NCI-H460 (cell line): ENCODE measurements around the gene OR5I1. TPM values are rescaled to one million over a fixed set of nuclear protein-coding genes. Genes with fewer than 3 reads are reported as not detected.
"Not testable (repeated sequence)": the region's sequence is repeated elsewhere in the genome, so short reads cannot be mapped to it uniquely, and the experiment has no call there.

Experiments used
- DNase-seq: peaks from one replicate; pipeline ENCODE4 v3.0.0-alpha.2; 2016; ENCODE audit warnings: low read depth; ENCODE audit errors: extremely low read depth
- polyA plus RNA-seq: library from polyadenylated mRNA; depleted of rRNA; stranded (reverse); fragments of >200 nt; gene quantifications from 2 replicates; pipeline ENCODE4 v1.2.3, GENCODE V29; 2014; cell fraction: nucleus; rRNA removed
- total RNA-seq: library from RNA; depleted of rRNA; stranded (reverse); fragments of >200 nt; shearing (Covaris generic); gene quantifications from 2 replicates; pipeline ENCODE4 v1.2.3, GENCODE V29; 2014; rRNA removed

The OR5I1 gene
- total RNA-seq: not detected in 2 replicates
- polyA plus RNA-seq: not detected in 2 replicates

DNA sequence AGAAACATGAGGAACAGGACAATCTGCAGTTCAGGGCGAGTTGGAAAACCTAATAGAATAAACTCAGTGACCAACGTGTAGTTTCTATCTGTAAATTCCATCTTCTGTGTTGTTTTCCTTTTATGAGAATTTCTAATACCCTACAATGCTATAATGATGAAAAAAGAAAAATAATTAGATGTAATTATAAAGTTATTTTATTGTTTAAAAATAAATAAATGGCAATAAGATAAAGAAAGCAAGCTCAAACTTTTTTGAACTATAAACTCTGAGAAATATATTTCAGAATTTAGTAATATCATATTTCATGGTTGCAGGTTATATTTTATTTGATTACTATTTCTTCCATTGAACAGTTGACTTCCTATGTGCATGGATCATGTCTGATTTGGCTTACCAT lies at the start of gene OR5I1:
OR5I1 (minus strand) TSS at position 101 of the 400 bp plus-strand sequence; CDS start at position 101, 0 bp downstream.
- no peak for DNase-seq

DNA sequence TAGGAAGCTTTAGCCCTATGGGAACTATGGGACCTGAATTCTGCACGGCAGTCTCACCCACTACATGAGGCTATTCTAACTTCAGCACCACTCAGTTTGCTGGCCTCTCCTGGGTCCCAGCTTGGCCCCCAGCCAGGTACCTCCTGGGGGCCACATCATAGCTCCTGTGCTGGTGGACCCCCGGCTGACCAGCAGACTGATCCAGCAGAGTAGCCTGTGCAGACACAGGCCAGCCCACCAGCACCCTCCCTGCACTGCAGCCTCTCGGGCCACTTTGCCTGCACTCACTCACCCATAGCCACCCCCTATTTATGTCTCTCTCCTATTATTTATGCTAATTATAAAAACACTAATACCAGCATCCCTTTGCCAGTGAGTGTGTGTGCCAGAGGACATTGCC lies 34.7 kb upstream of the OR5I1 start:
- DNase-seq: no peak

GRCh38 chr11:55969845-55970244 lies 33.6 kb upstream of the OR5I1 start, which contains the start of gene OR10AG1:
Gene OR10AG1 (minus strand): TSS chr11:55969945. CDS start chr11:55969907, 38 bp downstream.
- DNase-seq: no peak

DNA sequence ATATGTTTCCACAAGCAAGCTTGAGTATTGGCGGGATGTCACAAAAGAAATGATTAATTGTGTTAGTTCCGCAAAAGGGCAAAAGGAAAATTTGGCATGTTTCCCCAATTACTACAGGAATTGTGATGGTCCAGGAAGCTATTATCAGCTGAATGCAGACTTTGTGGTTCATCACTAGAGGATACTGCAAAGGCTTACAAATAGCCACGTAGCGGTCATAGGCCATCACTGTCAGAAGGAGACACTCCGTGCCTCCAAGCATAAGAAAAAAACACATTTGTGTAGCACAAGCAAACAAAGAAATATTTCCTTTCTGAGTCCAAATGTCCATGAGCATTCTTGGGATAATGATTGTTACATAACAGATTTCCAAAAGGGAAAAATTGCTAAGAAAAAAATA lies 31.7 kb upstream of the OR5I1 start:
- DNase-seq: no peak

DNA sequence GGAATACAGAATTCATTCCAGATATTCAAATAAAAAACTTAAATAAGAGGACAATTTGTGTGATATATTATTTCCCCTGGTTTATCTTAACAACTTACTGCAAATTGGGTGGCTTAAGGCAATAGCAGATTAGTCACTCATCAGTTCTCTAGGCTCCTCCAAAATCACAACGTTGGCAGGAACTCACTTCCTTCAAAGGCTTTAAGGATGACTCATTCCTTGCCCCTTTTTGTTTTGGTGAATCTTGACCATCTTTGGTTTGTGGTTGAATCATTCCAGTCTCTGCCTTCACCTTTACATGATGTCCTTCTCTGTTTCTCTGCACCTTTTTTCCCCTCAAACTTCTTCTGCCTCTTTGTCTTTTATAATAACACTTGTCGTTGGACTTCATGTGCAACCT lies 30.2 kb upstream of the OR5I1 start:
- DNase-seq: no peak

GRCh38 chr11:55956521-55956920 lies 20.3 kb upstream of the OR5I1 start:
- DNase-seq: no peak

- no peak for DNase-seq
These were observed 13.1 kb upstream of the OR5I1 start for GRCh38 chr11:55949330-55949729.

DNA sequence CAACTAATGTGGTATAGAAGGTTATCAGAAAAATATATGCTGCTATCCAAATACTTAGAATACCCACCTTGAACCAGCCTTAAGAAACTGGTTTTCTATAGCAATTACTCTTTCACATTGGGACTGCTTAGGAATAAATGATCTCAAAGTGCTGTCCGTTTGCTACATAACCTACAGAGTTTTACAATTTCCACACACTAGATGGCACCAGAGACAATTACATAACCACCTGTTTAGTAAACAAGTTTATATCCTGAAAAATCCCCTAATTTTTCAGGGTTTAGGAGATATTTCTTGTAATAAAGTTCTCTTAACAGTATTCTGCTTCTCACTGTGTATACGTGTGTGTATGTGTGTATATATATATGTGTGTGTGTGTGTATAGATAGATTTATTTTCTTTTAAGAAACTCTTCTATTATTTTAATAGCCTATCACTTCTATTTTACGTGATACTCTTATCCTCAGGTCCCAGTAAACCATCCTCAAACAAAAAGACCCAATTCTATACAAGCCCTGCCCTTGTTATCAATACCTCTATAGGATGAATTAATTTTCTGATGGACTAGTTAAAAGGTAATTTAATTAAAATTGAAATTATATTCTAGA lies 6.7 kb upstream of the OR5I1 start:
- peak; percentile 19 for DNase-seq

GRCh38 chr11:55920537-55920936 lies 15.7 kb downstream of the OR5I1 start:
- no peak for DNase-seq

DNA sequence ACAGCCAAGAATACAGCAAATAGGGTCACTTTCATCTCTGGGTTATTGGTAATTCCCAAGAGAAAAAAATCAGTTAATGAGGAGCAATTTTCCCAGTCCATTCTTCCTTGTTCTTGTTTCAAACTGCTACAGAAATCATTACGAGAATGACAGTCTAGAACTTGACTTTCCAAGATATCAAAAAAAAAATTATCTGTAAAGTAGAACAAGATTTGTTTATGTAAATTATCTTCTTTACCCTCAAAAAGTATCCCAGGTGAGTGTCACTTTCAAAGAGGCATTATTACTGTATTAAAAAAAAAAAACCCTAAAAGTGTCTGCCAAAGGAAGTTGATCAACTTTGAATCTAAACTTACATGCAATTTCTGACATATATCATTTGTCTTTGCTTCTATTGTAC lies 21.7 kb downstream of the OR5I1 start, which contains the start of gene OR5W2:
OR5W2 (minus strand) TSS at position 101 of the 400 bp plus-strand sequence; CDS start at position 101, 0 bp downstream.
- DNase-seq: no peak

GRCh38 chr11:55902308-55902707 lies 33.9 kb downstream of the OR5I1 start:
- no peak for DNase-seq

DNA sequence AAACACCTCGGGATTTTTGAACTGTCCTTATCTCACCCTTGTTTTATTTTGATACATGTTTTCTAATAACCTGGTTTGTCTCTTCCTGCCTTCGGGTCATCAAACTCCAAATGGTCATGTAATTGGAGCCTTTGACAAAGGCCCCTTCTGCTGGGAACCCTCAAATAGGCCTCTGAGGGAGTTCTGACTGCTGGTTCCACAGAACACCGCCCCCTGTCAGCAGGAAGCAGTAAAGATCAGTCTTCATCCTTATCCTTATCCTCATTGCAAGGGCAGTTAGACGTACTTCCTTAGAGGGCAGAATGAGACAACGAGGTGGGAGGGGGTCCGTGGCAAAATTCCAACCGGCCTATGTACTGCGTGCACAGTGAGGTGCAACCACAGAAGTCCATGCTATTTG lies 41.0 kb downstream of the OR5I1 start:
- DNase-seq: no peak

DNA sequence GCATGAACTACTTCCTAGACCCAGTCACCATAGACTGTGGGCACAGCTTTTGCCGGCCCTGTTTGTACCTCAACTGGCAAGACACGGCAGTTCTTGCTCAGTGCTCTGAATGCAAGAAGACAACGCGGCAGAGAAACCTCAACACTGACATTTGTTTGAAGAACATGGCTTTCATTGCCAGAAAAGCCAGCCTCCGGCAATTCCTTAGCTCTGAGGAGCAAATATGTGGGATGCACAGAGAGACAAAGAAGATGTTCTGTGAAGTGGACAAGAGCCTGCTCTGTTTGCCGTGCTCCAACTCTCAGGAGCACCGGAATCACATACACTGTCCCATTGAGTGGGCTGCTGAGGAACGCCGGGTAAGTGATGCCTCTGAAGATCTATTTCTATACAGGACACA lies 50.7 kb downstream of the OR5I1 start:
- DNase-seq: not testable (repeated sequence)

Other genes starting within 250 kb of the OR5I1 start
- not detected in 2 replicates for gene OR5D13, start 163.0 kb downstream of the OR5I1 start, total RNA-seq
- not detected in 2 replicates for gene OR5D14, start 140.8 kb downstream of the OR5I1 start, total RNA-seq
- not detected in 2 replicates for gene OR5L1, start 125.0 kb downstream of the OR5I1 start, total RNA-seq
- not detected in 2 replicates for gene OR5D18, start 116.8 kb downstream of the OR5I1 start, total RNA-seq
- not detected in 2 replicates for gene OR5L2, start 109.2 kb downstream of the OR5I1 start, total RNA-seq
- not detected in 2 replicates for gene OR5D16, start 97.6 kb downstream of the OR5I1 start, total RNA-seq
- not detected in 2 replicates for gene TRIM51, start 53.1 kb downstream of the OR5I1 start, total RNA-seq
- gene OR5W2, start 21.8 kb downstream of the OR5I1 start, total RNA-seq: not detected in 2 replicates
- not detected in 2 replicates for gene OR10AG1, start 33.5 kb upstream of the OR5I1 start, total RNA-seq
- gene OR5F1, start 58.2 kb upstream of the OR5I1 start, total RNA-seq: not detected in 2 replicates
- not detected in 2 replicates for gene OR5AS1, start 91.3 kb upstream of the OR5I1 start, total RNA-seq
- not detected in 2 replicates for gene OR8I2, start 156.9 kb upstream of the OR5I1 start, total RNA-seq
- not detected in 2 replicates for gene OR8H2, start 167.3 kb upstream of the OR5I1 start, total RNA-seq
- gene OR8H3, start 186.0 kb upstream of the OR5I1 start, total RNA-seq: not detected in 2 replicates
- not detected in 2 replicates for gene OR8J3, start 203.8 kb upstream of the OR5I1 start, total RNA-seq
- gene OR8K5, start 223.9 kb upstream of the OR5I1 start, total RNA-seq: not detected in 2 replicates
- not detected in 2 replicates for gene OR5J2, start 240.2 kb upstream of the OR5I1 start, total RNA-seq